ENCODE data around the gene C2CD3. TPM values are rescaled to one million over a fixed set of nuclear protein-coding genes. Genes with fewer than 3 reads are reported as not detected.

Gene C2CD3
- total RNA-seq, 1 experiment from 2014 or later = 22.6 TPM

DNA sequence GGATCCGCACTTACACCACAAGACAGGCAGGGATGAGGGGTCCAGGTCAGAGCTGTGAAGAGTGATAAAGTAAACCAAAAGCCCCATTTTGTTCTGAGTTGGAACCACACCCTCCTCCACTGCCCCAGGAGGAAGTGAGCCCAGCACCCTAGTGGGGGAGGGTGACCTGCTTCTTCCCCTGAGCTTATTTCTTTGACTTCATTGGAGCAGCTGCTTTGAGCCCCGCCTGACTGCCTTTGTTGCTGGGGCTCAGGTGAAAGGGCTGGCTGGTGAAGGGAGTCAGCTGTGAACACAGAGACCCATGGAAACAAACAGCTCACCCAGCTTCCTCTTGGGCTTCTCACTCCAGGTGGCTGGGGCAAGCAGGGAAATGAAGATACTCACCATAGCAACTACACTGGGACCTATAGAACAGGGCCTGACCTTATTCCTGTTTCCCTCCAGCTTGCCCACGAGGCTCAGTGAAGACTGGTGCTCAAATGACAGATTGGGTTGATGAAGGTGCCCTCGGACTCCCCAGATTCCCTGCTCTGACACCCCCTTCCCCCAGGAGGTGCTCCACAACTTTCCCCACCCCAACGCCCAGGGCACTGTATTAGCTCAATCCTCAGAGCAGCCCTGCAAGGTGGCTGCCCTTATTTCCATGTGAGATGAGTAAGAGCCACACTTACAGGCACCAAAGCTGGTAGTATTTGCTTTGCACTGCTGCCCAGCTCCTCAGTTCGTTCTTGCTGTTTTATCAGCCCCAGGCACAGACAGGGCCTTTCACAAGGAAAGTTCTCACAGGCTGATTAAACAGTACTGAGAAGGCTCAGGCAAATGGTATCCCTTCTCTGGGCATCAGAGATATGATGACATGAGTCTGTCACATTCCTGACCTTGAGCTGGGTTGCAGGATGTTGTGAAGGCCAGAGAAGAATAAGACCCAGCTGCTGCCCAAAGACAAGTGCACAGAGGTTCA lies 190.5 kb downstream of the C2CD3 start:
- no peak for DNase-seq (ENCODE audit: low read depth)

DNA sequence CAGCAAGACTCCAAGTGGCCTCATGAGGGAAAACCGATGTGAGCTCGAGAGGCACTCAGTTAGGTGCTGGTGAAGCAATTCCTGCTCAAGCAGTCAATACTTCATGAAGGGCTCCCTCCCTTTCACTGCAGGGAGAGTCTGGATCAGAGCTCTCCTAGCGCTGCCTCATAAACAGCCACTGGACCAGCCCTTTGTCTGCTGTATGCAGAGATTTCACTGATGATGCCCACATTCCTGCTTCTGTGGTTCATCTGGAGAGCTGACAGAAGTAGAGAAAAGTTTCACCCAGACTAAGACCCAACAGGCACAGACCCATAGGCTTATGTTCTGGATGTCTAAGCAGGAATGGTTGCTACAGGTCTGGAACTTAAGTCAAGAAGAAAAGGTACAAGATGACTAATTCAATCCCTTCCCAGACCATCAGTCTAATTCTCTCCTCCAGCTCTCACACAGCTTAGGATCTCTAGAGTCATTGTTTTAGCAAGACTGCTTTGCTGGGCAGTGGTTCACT lies 192.2 kb downstream of the C2CD3 start:
- no peak for DNase-seq (ENCODE audit: low read depth)

DNA sequence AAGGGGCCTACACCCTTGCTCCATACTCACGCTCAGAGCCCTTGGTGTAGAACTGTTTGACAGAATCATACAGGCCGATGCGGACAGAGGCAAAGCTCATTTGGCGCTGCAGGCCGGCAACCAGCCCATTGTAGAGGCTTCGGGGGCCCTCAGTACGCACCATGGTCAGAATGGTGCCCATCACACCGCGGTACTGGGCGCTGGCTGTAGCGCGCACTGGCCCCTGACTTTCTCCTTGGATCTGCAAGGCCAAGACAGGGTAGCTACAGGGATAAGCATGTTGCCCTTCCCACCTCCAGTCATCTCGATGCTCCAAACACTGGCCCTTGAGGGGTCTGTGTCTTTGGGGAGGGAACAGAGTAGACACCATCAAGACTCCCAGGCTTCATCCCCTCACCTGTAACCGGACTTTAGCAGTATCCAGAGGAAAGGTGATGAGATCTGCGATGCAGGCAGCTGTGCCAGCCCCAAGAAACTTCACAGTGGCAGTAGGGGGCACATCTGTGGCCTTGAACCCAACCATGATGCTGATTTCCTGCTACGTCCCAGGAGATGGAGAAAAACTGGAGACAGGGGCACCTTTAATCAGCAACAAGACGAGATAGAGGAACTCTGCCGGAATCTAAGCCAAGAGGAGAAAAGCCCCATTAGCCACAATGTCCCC lies 192.8 kb downstream of the C2CD3 start:
- no peak for DNase-seq (ENCODE audit: low read depth)

DNA sequence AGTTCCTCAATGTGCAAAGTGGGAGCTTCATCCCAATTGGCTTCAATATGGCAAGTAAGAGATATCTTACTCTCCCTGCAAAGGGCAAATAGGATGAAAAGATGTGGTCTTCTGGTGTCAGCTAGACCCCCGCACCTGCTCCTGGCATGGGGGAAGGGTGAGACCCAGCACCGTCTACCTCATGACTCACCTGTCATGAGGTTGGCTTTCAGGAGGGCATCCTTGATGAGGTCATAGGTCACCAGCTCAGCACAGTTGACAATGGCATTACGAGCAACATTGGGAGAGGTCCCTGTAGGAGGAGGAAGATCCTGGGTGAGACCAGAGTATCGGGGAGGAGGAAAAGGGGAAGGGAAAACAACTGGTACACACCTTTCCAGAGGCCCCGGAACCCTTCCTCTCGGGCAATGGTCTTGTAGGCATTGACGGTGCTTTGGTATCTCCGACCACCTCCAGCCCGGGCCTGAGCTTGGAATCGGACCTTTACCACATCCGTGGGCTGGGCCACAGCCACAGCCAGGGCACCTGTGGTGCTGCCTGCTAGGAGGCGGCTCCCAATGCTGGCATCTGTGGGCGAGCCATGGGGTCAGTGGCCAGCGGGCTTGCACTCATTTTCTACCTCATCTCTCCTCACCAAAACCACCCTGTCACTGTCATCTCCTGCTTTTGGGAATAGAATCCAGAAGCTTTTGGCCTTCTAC lies 194.2 kb downstream of the C2CD3 start:
- no peak for DNase-seq (ENCODE audit: low read depth)

GRCh38 chr11:73975479-73975757 lies 195.4 kb downstream of the C2CD3 start:
- DNase-seq (ENCODE audit: low read depth) = no peak

- DNase-seq (ENCODE audit: low read depth) = no peak
Observed at GRCh38 chr11:73974604-73975478, 196.0 kb downstream of the C2CD3 start.

GRCh38 chr11:73972620-73973449 lies 198.0 kb downstream of the C2CD3 start:
- no peak for DNase-seq (ENCODE audit: low read depth)

DNA sequence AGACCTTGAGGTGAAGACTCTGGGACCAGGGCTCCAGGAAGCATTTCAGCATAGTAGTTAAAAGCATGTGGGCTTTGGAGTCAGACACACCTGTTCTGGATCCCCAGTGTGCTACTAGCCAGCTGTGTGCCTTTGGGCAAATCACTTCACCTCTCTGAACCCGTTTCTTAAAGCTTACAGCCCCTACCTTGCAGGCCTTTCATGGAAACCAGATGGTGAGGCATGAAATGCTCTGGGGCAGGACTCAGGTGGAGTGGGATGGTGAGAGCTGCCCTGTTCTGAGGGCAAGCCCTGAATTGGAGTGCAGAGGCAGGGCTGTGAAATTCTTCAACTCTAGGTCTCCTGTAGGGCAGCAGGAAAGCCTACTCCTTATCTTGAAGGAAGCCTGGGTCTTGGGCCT lies 198.6 kb downstream of the C2CD3 start:
- no peak for DNase-seq (ENCODE audit: low read depth)

DNA sequence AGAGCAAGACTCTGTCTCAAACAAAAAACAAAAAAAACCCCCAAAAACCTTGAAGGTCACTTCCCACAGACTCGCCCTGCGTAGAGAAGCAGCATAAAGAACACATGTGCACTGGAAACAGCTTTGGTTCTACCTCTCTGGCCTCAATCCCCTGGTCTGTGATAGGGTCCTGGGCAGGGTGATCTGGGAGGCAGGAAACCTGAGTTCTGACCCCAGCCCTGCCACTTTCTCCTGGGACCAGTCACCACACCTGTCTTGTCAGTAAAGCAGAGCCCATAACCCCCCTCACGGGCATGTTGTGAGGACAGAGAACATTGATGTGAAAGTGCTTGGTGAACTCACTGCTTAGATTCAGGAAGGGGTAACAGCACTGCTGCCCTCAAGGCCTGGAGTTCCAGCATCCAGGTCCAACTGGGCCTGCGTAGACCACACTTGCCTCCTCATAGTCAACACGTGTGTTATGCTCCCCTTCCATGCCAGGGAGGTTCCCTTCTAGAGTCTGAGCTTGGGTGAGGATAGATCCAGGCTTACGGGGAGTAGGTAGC lies 199.6 kb downstream of the C2CD3 start:
- no peak for DNase-seq (ENCODE audit: low read depth)

DNA sequence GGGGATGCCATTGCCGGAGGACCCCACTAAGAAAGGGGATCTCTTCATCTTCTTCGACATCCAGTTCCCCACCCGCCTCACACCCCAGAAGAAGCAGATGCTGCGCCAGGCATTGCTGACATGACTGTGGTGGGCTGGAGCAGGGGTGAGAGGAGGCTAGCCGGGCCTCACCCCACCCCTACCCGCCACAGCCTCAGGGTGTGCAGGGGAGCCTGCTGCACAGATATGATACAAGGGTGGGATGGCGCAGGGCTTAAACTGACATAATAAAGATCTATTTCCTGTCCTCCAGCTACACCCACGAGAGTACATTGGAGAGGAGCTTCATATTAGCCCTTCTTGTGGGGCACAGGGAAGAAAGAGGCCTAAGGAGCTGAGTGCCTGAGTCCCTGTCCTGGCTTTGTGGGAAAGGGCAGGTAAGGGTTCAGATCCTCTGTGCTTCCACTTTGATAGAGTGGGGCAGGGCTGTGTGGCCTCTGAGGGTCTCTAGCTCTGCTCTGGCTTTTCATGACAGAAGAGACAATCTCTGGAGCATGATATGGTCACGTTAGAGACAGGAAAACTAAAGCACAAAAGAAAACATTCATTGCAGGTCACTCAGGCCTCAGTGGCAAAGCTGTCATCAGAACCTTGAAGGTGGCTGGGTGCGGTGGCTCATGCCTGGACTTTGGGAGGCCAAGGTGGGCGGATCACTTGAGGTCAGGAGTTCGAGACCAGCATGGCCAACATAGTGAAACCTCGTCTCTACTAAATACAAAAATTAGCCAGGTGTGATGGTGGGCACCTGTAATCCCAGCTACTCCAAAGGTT lies 200.6 kb downstream of the C2CD3 start:
- DNase-seq (ENCODE audit: low read depth) = no peak

GRCh38 chr11:73969091-73969490 lies 201.7 kb downstream of the C2CD3 start:
- no peak for DNase-seq (ENCODE audit: low read depth)

GRCh38 chr11:73968356-73968966 lies 202.3 kb downstream of the C2CD3 start:
- no peak for DNase-seq (ENCODE audit: low read depth)

DNA sequence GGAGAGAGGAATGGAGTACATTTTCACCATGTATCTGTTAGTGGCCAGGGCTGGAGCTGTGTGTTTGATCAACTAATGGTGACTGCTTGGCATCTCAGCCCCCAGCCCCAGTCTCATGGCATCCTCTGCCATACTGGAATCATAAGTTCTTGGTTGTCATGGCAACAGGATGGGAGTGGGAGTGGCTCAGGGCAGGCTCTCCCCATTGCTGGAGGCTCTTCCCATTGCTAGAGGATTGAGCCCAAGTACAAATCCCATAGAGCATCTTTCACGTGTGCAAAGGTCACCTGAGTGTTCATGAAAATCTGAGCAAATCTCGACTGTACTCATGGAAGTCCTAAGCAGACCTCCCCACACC lies 205.1 kb downstream of the C2CD3 start:
- DNase-seq (ENCODE audit: low read depth) = no peak

DNA sequence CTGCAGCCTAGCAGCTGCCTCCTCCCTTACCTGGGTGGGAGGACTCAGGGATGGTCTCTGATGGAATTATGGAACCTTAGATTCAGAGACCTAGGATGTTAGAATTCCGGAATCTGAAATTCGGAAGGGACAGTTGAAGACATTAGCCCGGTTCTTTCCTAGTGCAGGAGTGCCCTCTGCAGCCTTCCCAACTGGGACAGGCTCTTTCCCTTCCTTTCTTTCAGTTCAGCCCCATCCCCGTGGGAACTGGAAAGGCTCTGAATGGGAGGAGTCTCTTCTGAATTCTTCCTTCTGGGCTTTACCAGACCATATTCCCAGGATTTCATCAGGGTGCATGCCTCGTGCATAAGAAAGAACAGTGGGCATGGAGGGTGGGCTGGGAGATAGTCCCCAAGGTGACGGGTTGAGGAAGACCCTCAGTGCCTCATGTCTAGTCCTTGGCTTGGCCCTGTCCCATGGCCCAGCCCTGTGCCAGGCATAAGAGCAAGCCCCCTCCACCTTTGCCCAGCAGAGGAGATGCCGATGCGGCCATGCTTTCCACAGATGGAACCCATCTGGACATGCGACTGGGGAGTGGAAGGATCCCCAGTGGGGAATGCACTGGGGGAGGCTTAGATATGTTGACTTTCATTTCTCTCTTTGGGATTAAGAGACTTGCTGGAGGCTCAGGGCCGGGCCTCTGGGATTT lies 205.6 kb downstream of the C2CD3 start:
- DNase-seq (ENCODE audit: low read depth) = peak; percentile 63

DNA sequence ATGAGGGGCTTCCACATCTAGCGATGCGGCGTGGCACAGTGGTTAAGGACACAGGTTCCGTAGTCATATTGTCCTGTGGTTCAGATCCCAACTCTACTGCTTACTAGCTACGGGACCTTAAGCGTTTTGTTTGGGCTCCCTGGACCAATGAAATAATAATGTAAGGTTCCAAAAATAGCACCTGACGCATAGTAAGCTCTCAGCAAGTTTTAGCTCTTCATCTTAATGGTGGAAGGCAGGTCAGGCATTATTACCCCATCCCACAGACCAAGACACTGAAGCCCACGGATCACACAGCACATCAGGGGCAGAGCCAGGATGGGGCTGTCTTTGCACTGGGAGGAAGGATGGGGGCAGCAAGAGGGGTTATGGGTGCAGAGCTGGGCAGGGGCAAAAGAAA lies 206.9 kb downstream of the C2CD3 start:
- no peak for DNase-seq (ENCODE audit: low read depth)
